GM18508 (cell line): ENCODE measurements around the gene KLHL10.
A peak's percentile ranks its signal among the peaks of the same experiment; 100 is the strongest.
"Not testable (repeated sequence)": the region's sequence is repeated elsewhere in the genome, so short reads cannot be mapped to it uniquely, and the experiment has no call there.

Experiments used
- ATAC-seq: cut with Tn5 transposase; IDR thresholded peaks from one replicate; pipeline ENCODE4 v1.9.1; 2021; ENCODE audit warnings: moderate number of reproducible peaks; ENCODE audit not compliant: insufficient read depth, unreplicated experiment

The KLHL10 gene

GRCh38 chr17:41844971-41845370, 7.3 kb downstream of the KLHL10 start:
- no peak for ATAC-seq

GRCh38 chr17:41848788-41849187, 11.2 kb downstream of the KLHL10 start:
- no peak for ATAC-seq

- no peak for ATAC-seq
Observed at GRCh38 chr17:41849251-41849990, 11.8 kb downstream of the KLHL10 start.

- not testable (repeated sequence) for ATAC-seq
Observed at GRCh38 chr17:41851382-41851781, 13.8 kb downstream of the KLHL10 start.

GRCh38 chr17:41860254-41860931, 22.8 kb downstream of the KLHL10 start:
- no peak for ATAC-seq

- no peak for ATAC-seq
Observed at GRCh38 chr17:41863074-41863848, 25.6 kb downstream of the KLHL10 start.

- no peak for ATAC-seq
Observed at GRCh38 chr17:41864498-41864835, 26.8 kb downstream of the KLHL10 start.

GRCh38 chr17:41864836-41865595, 27.4 kb downstream of the KLHL10 start, which contains the start of gene KLHL11:
TSS of gene KLHL11 (minus strand) at chr17:41865423. CDS start at chr17:41865370, 53 bp downstream.
- ATAC-seq: peak; percentile 55

GRCh38 chr17:41865596-41865893, 27.9 kb downstream of the KLHL10 start:
- ATAC-seq: no peak

- ATAC-seq: no peak
Observed at GRCh38 chr17:41868568-41868967, 30.9 kb downstream of the KLHL10 start.

- no peak for ATAC-seq
Observed at GRCh38 chr17:41869426-41869825, 31.8 kb downstream of the KLHL10 start.

- ATAC-seq: no peak
Observed at GRCh38 chr17:41870097-41870496, 32.5 kb downstream of the KLHL10 start.

- ATAC-seq: no peak
Observed at GRCh38 chr17:41870627-41871026, 33.0 kb downstream of the KLHL10 start.

GRCh38 chr17:41871789-41872188, 34.2 kb downstream of the KLHL10 start:
- no peak for ATAC-seq

GRCh38 chr17:41873559-41874292, 36.1 kb downstream of the KLHL10 start:
- no peak for ATAC-seq

GRCh38 chr17:41874293-41874670, 36.7 kb downstream of the KLHL10 start:
- ATAC-seq: not testable (repeated sequence)

- ATAC-seq: no peak
Observed at GRCh38 chr17:41880130-41880529, 42.5 kb downstream of the KLHL10 start.

- ATAC-seq: no peak
Observed at GRCh38 chr17:41882756-41883155, 45.1 kb downstream of the KLHL10 start.

- ATAC-seq: no peak
Observed at GRCh38 chr17:41885733-41886132, 48.1 kb downstream of the KLHL10 start.
